Measurements from ENCODE around the gene TBC1D2B.
A peak's percentile ranks its signal among the peaks of the same experiment; 100 is the strongest.
"Not testable (repeated sequence)": the region's sequence is repeated elsewhere in the genome, so short reads cannot be mapped to it uniquely, and the experiment has no call there.

The TBC1D2B gene

GRCh38 chr15:77988347-77989295 is 88.9 kb downstream of the TBC1D2B start:
- no peak for DNase-seq (ENCODE audit: low spot score)

- not testable (repeated sequence) for DNase-seq (ENCODE audit: low spot score)
Observed at GRCh38 chr15:77987765-77988136, 89.8 kb downstream of the TBC1D2B start.

GRCh38 chr15:77986891-77987764 is 90.4 kb downstream of the TBC1D2B start:
- DNase-seq (ENCODE audit: low spot score) = peak; percentile 43

DNA sequence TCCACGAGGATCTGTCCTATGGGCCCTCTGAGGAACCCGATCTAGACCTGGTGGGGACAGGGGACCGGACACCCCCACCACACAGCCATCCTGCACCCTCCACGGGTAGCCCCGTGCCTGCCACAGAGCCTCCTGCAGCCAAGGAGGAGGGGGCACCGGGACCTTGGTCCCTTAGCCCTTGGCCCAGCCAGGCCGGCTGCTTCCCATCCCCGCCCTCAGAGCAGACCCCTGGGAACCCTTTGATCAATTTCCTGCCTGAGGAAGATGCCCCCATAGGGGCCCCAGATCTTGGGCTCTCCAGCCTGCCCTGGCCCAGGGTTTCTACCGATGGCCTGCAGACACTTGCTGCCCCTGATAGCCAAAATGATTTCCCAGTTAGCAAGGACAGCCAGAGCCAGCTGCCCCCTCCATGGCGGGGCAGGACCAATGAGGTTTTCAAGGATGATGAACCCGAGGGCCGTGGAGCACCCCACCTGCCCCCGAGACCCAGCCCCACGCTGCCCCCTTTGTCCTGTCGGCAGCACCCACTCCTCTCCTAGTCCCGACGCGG is 91.5 kb downstream of the TBC1D2B start:
- no peak for DNase-seq (ENCODE audit: low spot score)

DNA sequence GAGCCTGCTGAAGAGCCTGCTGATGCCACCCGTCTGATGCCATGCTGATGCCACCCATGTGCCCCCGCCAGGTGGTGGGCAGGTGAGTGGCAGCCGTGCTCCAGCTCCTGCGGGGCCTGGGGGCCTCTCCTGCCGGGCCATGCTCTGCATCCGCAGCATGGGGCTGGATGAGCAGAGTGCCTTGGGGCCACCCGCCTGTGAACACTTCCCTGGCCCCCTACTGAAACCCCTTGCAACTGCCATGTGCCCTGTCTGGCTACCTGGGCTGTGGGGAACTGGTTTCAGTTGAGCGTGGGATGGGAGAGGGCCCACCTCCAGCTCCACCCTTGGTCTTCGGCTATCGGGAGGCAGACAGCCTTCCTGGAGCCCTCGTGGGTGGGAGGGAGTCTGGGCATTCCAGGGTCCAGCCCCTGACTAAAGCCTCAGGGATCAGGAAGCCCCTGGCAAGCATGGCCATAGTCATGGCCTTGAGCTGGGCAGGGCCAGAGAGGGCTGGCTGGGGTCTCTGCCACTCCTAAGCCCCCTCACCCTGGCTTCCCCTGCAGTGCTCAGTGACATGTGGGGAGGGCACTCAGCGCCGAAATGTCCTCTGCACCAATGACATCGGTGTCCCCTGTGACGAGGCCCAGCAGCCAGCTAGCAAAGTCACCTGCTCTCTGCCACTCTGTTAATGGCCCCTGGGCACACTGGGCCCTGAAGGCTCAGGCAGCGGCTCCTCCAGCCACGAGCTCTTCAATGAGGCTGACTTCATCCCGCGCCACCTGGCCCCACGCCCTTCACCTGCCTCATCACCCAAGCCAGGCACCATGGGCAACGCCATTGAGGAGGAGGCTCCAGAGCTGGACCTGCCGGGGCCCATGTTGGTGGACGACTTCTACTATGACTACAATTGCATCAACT is 92.2 kb downstream of the TBC1D2B start:
- DNase-seq (ENCODE audit: low spot score) = no peak

DNA sequence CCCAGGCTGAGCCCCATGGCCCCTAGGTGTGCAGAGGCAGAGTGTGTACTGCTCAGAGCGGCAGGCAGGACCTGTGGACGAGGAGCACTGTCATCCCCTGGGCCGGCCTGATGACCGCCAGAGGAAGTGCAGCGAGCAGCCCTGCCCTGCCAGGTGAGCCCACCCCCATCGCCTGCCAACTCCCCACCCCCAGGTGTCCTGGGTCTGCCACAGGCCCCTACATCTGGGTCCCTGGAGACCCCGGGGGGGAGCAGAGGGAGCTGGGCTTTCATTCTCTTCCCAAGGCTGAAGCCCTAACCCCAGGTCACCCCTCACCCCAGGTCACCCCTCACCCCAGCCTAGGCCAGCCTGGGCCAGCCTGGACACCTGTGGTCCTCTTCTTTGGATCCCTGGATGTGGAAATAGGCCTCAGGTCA is 93.1 kb downstream of the TBC1D2B start:
- no peak for DNase-seq (ENCODE audit: low spot score)

DNA sequence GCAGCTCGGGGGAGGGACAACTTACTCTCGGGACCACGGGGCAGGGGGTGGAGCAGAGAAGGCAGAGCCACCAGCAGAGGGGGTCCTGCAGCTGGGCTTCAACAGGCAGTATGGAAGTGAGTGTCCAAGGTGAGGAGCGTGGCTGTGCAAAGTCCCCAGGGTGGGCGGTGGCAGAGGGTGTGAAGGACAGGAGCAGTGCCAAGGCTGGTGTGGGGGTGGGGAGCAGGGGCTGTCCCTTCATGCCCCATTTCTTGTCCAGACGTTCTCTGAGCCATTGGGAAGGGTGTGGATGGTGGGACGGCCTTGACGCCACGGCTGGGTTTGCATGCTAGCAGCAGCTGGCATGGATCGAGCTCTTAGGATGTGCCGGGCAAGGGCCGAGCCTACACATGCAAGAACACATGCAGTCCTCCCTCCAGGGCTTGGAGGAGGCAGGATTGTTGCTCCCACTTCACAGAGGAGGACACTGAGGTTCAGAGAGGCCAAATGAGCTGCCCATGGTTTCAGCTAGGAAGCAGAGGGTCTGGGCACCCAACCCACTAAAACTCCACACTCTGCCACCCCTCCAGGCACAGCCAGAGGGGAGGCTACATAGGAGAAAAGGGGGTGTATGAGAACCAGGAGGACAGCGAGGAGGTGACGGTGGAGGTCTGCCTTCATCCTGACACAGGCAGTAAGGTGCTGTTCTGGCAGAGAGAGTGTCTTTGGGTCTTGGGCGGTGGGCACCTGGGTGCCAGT is 93.6 kb downstream of the TBC1D2B start:
- no peak for DNase-seq (ENCODE audit: low spot score)

DNA sequence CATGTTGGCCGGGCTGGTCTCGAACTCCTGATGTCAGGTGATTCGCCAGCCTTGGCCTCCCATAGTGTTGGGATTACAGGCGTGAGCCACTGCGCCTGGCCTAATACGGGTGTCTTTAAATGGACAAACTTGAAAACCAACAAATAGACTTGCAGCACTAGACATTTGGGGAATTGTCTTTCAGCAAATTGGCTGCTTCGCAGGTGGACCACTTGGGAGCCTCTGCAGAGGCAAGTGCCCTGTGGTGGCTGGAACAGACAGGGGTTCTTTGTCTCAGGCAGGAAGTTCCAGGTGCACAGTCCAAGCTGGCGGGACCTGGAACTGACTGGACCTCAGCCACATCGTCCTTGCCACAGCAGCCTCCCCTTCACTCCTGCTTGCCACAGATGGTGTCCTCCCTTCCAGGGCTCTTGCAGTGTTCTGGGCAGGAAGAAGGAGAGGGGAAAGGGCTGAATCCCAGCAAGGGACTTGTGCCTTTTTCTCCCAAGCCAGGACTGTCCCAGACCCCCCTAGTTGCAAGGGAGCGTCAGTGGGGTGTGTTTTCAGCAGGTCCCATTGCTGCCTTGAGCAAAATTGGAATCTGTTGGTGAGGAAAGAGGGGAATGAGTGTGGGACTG is 94.3 kb downstream of the TBC1D2B start:
- DNase-seq (ENCODE audit: low spot score) = no peak

DNA sequence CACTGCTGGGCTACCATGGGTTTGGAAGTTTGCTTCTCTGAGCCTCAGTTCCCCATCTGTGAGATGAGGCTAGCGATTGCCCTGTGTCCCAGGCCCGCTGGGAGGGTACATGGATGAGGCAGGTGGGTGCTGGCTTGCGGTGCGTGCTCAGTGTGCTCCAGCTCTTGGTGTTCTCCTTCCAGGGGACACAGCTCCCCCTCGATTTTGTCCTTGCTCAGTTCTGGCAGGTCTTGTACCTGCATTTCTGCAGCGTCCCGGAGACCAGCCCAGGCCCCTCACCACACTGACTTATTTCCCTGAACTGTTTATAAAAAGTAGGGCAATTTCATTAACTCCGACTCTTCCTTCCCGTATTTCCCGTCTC is 95.4 kb downstream of the TBC1D2B start:
- no peak for DNase-seq (ENCODE audit: low spot score)

GRCh38 chr15:77981281-77982126 is 96.0 kb downstream of the TBC1D2B start:
- no peak for DNase-seq (ENCODE audit: low spot score)

DNA sequence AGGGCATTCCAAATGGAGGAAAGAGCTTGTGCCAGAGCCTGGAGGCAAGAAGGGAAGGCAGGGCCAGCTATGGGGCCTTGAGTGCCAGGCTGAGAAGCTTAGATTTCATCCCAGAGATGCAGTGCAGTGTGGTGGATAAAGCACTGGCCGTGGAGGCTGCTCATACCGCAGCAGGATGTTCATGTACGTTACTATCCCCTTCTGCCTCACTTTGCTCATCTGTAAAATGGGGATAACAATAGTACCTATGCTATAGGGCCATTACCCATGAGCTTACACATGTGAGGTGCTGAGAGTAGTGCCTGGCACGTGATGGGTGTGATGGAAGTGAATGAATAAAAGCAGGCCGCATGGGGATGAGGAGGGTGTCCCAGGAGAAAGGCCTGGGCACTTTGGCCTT is 96.8 kb downstream of the TBC1D2B start:
- DNase-seq (ENCODE audit: low spot score) = not testable (repeated sequence)

GRCh38 chr15:77980098-77980497 is 97.4 kb downstream of the TBC1D2B start:
- no peak for DNase-seq (ENCODE audit: low spot score)

DNA sequence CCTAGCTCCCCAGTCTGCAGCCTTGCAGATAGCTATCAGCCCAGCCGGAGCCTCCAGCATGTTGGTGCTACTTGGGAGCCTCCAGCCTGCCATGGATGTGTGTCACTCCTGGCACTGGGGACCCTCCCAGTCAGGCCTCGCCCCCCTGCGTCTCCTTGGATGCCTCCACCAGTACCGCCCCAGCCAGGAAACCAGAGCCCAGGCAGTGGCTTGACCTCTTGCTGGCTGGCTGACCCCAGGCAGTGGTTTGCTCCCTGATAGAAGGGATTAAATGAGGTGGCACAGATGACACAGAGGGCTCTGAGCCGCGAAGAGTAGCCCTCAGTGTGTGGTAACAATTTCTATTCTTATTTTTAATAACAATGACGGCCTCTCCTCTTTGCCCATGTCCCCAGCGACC is 98.4 kb downstream of the TBC1D2B start:
- not testable (repeated sequence) for DNase-seq (ENCODE audit: low spot score)

DNA sequence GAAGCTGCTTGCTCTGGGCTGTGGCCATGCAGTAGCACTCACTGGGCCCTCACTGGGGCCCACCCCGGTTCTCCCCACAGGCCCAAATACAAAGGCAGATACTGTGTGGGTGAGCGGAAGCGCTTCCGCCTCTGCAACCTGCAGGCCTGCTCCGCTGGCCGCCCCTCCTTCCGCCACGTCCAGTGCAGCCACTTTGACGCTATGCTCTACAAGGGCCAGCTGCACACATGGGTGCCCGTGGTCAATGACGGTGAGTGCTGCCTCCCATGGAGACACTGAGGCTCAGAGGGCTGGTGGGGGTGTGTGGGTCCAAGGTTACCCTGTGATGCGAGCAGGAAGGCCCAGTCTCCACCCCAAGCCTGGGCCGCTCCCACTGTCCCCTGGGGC is 98.8 kb downstream of the TBC1D2B start:
- DNase-seq (ENCODE audit: low spot score) = not testable (repeated sequence)

DNA sequence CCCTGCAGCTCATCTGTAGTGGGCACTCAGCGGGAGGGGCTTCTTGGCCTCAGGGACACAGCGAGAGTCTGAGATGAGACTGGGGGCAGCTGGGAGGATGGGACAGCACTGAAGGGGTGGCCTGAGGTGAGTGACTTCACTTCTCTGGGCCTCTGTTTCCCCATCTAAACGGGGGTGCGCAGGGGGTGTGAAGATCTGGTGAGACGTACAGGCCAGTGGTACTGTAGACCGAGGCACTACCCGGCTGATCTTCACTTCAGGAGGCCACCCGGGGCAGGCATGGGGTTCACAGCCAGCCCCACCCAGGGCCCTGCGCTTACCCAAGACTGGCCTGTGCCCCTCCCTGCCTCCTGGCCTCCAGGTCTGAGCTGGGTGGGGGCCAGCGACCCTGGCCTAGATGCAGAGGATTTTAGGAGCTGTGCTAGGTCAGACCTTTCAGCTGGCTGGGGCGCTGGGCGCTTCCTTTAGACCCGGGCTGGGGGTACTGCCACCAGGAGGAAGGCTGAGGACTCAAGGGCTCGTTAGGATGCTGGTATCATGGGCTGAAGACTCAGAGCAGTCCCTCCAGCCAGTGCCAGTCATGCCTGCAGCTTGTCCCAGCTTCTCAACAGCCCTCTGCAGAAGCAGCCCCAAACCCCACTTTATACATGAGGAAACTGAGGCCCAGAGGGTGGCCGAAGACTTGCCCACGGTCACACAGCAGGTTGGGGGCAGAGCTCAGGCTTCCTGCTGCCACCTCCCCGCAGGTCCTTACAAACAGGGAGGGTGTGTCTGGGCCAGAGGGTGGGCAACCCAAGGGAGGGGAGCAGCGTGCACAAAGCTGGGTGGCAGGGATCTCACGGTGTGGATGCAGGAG is 99.4 kb downstream of the TBC1D2B start:
- DNase-seq (ENCODE audit: low spot score) = not testable (repeated sequence)

DNA sequence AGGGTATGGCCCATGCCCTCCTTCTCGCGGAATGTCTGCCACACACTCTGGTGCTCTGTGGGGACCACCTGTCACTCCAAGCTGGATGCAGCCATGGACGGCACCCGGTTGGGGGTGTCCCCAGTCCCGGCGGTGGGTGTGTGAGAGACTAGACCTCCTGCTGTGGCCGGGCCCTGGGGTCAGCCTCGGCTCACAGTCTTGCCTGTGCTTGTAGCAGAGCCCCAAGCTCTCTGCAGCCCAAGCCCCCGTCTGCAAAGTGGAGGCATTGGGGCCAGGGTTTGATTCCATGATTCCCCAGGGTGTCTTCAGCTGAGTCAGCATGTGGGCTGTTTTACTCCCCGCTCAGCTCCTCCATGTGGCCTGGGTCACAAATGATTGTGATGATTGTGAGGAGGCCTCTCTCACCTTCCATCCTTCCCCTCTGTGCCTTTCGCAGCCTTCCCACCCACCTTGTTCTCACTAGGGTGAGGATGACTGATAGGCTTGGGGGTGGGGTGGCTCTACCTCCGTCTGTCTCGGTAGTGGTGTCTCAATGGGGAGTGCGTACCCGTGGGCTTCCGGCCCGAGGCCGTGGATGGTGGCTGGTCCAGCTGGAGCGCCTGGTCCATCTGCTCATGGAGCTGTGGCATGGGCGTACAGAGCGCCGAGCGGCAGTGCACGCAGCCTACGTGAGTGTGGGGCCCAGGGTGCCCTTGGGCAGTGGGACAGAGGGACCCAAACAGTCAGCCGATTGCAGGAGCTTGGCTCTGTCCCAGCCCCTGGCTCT is 100.6 kb downstream of the TBC1D2B start:
- not testable (repeated sequence) for DNase-seq (ENCODE audit: low spot score)

DNA sequence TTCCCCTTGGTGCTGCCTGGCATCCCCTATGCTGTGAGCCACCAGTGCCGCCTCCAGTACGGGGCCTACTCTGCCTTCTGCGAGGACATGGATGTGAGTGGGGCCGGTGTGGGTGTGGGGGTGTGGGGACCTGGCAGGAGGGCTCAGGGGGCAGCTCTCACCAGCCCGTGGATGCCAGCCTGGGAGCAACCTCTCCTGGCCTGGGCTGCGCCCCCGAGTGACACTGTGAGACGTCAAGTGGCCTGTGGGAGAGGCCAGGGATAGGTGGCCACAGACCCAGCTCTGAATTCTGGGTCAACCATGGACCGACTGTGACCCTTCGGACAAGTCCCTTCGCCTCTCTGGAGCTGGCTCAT is 101.4 kb downstream of the TBC1D2B start:
- not testable (repeated sequence) for DNase-seq (ENCODE audit: low spot score)

Measured in iPS-NIHi11 (cell line).